Fibroblast of skin of left biceps (primary cell): ENCODE measurements around the gene R3HDM4.
"Not testable (repeated sequence)": the region's sequence is repeated elsewhere in the genome, so short reads cannot be mapped to it uniquely, and the experiment has no call there.

ENCODE experiments used
- DNase-seq, 2 experiments: peaks; one replicate each; pipeline ENCODE4 v3.0.0-alpha.2; 2013; ENCODE audit warnings: low read depth in 2 of 2

Gene R3HDM4

GRCh38 chr19:892243-892893, 20.7 kb downstream of the R3HDM4 start:
- DNase-seq, result no peak

DNA sequence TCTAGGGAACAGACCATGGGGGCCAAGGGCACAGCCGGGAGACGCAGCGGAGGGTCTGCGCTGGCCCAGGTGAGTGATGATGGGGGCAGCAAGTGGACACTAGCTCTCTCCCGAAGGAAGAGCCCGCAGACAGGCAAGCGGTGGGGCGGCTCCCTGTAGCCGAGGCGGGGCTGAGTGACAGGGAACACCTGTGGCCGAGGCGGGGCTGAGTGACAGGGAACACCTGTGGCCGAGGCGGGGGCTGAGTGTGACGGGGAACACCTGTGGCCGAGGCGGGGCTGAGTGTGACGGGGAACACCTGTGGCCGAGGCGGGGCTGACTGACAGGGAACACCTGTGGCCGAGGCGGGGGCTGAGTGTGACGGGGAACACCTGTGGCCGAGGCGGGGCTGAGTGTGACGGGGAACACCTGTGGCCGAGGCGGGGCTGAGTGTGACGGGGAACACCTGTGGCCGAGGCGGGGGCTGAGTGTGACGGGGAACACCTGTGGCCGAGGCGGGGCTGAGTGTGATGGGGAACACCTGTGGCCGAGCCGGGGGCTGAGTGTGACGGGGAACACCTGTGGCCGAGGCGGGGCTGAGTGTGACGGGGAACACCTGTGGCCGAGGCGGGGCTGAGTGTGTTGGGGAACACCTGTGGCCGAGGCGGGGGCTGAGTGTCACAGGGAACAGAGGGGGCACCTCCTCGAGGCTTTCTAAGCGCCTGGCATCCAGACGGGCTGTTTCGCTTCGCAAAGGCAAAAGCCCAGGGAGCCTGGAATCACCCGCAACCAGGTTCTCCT, 21.4 kb downstream of the R3HDM4 start:
- DNase-seq, result not testable (repeated sequence)

DNA sequence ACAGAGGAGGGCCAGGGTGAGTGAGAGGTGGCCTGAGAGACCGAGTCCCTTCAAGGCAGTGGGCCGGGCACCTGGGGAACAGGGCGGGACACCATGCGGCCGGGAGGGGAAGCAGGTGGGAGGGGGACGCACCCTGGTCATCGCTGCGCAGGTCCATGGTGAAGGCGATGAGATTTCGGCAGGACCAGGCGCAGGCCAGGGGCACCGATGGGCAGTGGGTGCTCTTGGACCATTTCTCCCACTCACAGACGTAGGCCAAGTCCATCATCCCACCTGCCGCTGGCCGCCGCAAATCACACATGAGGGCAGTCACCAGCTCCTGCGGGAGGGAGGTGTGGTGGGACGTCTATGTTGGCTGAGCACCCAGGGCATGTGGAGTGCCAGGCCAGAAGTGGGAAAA, 22.2 kb downstream of the R3HDM4 start:
- no peak for DNase-seq

DNA sequence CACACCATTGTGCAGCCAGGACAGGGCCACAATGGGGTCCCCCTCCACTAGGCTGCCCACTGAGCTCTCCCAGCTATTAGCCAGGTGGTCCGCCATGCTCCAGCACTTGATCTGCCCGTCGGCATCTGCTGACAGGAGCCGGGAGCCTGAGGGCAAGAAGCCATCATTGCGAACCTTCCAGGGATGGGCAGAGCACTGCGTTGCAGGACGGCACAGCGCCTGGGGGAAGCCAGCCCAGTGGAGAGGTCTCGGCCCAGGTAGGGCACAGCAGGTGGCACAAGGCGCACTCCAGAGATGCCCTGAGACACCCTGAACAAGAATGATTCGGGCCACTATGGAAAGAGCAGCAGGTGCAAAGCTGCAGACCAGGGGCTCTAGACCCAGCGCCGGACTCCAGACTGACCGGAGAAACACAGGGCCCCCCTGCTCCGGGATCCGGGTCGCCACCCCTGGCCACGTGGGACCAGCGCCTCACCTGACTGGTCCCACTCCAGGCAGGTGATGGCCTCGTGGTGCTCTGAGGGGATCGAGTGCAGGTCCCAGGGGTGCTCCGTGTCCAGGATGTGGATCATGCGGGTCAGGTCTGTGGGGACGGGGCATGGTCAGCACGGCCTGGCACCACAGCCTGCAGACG, 23.2 kb downstream of the R3HDM4 start:
- DNase-seq, result no peak

DNA sequence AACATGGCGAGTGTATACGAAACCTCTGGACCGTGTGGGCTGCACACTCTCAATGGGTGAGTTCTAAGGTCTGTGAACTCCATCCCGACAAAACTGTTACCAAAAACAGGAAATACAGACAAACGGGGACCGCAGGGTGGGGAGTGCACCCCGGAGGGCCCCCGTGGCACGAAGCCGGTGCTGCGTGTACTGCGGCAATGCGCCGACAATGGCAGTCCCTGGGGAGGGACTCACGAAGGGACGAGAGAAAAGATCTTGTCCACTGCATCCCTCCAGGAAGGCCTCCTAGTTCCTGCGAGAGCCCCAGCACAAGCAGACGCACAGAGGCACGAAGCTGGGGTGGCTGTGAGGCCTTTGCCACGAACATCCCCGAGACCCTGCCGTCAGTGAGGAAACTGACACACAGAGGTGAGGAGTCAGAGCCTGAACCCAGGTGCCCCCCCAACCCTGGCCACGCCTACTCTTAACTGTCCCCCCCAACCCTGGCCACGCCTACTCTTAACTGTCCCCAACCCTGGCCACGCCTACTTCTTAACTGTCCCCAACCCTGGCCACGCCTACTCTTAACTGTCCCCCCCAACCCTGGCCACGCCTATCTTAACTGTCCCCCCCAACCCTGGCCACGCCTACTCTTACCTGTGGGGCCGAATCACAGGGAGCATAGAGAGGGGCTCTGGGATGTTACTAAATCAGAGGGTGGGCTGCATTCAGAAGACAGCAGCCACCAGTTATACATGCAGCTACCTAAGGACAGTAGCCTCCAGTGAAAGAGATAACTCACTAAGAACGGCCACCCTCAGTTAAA, 24.2 kb downstream of the R3HDM4 start:
- DNase-seq, result no peak

GRCh38 chr19:887599-887998, 25.4 kb downstream of the R3HDM4 start:
- no peak for DNase-seq

- no peak for DNase-seq
These were observed 25.9 kb downstream of the R3HDM4 start for GRCh38 chr19:887072-887471.

- DNase-seq, result no peak
These were observed 27.3 kb downstream of the R3HDM4 start for GRCh38 chr19:885536-886224.

DNA sequence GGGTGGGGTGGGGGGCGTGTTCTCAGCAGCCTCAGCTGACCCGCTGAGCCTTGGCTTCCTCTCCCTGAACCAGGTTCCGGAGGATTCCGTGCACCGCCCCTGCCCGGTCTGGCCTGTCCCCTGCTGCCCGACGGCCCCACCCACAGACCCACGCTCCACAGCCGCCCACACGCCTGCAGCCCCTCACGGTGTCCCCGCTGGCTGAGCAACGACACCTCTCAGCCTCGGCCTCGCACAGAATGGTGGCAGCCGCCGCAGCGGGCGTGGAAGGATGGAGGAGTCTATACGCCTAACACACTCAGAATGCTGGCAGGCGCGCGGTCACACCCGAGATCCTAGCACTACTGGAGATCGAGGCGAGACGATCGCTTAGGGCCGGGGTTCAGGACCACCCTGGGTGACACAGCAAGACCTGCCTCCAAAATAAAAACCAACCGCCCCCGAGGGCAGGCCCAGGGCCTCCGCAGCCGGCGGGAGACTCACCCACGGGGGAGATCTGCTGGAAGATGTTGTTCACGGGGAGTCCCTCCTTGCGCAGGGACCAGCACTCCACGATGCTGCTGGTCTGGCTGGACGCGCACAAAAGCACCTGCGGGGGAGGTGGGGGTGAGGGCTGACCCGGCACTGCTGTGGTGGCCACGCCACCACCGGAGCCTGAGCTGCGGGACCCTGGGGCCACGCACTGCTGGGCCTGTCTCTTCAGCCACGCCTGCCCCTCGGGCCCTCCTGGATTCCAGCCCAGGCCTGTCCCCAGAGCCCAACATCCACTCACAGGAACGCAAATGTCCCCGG, 28.4 kb downstream of the R3HDM4 start:
- DNase-seq, result no peak

DNA sequence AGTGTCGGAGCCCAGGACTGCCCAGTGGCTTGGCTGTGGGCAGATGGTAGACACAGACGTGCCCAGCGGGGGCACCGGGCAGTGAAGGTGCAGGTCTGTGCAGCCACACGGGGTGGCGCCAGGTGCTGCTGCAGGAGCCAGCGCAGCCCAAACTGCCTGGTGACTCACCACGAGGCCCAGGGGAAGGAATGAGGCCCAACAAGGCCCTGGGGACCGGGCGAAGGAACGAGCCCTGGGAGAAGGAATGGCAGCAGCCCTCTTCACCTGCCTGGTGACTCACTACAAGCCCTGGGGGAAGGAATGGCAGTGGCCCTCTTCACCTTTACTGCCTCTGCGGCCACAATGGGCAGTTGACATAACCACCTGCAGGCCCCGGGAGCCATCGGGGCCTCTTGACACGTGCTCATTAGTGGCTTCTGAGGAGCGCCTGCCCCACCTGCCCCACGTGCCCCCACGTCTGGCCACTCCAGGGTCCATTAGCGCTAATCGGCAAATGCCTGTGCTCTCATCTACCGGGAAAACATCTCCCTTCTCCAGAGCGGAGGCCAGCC, 29.3 kb downstream of the R3HDM4 start:
- no peak for DNase-seq

GRCh38 chr19:882871-883497, 30.0 kb downstream of the R3HDM4 start:
- no peak for DNase-seq

DNA sequence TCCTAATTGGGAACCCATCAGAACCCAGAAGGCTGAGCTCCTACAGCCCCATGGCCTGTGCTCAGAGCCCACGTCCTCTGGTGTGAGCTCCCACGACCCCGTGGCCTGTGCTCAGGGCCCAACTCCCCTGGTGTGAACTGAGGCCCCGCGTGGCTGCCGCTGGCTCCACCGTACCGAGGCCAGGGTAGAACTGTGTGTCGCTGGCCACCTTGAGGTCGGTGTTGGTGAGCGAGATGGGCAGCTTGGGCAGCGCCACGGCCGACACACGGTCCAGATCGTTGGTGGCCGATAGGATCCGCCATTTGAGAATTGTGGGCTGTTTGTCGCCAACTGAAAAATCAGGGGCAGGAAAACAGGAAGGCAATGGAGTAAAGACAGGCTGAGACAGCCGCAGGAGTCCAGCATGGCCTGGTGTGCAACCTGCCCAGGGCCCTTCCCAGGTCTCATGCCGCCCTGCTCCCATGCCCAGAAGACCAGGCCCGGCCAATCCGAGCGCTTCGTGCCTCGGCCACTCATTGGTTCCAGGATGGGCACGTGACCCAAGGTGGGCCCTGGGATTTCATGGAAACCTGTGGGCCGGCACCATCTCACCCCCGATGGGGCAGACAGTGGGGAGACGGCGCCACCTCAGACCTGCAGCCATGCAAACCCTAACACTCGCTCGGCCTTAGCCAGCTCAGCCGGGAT, 31.5 kb downstream of the R3HDM4 start:
- DNase-seq, result no peak

GRCh38 chr19:879711-880438, 33.1 kb downstream of the R3HDM4 start:
- no peak for DNase-seq

GRCh38 chr19:878751-879561, 34.1 kb downstream of the R3HDM4 start:
- DNase-seq, result not testable (repeated sequence)

- DNase-seq, result not testable (repeated sequence)
These were observed 34.9 kb downstream of the R3HDM4 start for GRCh38 chr19:877992-878660.

DNA sequence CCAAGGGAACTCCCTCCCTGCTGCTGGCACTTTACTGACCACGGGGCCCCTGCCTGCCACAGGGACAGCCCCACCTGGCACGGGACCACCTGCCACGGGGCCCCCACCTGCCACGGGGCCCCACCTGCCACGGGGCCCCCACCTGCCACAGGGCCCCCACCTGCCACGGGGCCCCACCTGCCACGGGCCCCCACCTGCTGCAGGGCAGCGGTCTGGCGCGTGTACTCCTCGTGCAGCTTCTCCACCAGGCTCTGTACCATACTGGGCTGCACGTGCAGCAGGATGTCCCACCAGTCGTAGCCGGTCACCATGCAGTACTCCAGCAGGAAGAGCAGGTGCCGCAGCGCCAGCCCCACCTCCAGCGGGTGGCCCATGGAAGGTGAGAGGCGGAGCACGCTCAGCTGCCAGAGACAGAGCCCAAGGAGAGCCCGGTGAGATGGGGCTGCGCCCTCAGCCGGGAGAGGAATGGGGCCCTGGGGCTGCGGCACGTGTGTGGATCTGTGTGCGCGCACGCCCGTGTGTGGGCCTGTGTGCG, 36.2 kb downstream of the R3HDM4 start:
- DNase-seq, result no peak

- DNase-seq, result no peak
These were observed 36.9 kb downstream of the R3HDM4 start for GRCh38 chr19:876089-876488.
